NCI-H2227 (cell line): ENCODE measurements around the gene DNER.

Experiments used
- DNase-seq: peaks from one replicate; lab custom pipeline; 2025; ENCODE audit not compliant: unreplicated experiment; lab: John Stamatoyannopoulos, UW

DNER gene

GRCh38 chr2:229572507-229573271 lies 141.7 kb downstream of the DNER start:
- no peak for DNase-seq

GRCh38 chr2:229571243-229571642 lies 143.1 kb downstream of the DNER start:
- DNase-seq = no peak

- no peak for DNase-seq
These were observed 148.0 kb downstream of the DNER start for GRCh38 chr2:229566370-229566769.

GRCh38 chr2:229564300-229564907 lies 150.0 kb downstream of the DNER start:
- no peak for DNase-seq

GRCh38 chr2:229563388-229563787 lies 151.0 kb downstream of the DNER start:
- DNase-seq = no peak

GRCh38 chr2:229562472-229563127 lies 151.8 kb downstream of the DNER start:
- no peak for DNase-seq

- DNase-seq = no peak
These were observed 154.4 kb downstream of the DNER start for GRCh38 chr2:229559986-229560385.

- no peak for DNase-seq
These were observed 161.3 kb downstream of the DNER start for GRCh38 chr2:229553091-229553490.

- no peak for DNase-seq
These were observed 171.0 kb downstream of the DNER start for GRCh38 chr2:229543176-229543873.

GRCh38 chr2:229539628-229540027 lies 174.7 kb downstream of the DNER start:
- DNase-seq = no peak

GRCh38 chr2:229531594-229531993 lies 182.8 kb downstream of the DNER start:
- DNase-seq = no peak

GRCh38 chr2:229530434-229530833 lies 183.9 kb downstream of the DNER start:
- DNase-seq = no peak

GRCh38 chr2:229528846-229529245 lies 185.5 kb downstream of the DNER start:
- no peak for DNase-seq

GRCh38 chr2:229526951-229527350 lies 187.4 kb downstream of the DNER start:
- DNase-seq = no peak

- DNase-seq = no peak
These were observed 189.6 kb downstream of the DNER start for GRCh38 chr2:229524799-229525198.

GRCh38 chr2:229523663-229524062 lies 190.7 kb downstream of the DNER start:
- no peak for DNase-seq

GRCh38 chr2:229521576-229521975 lies 192.8 kb downstream of the DNER start:
- DNase-seq = no peak

GRCh38 chr2:229520691-229521096 lies 193.7 kb downstream of the DNER start:
- no peak for DNase-seq

GRCh38 chr2:229519655-229520430 lies 194.5 kb downstream of the DNER start:
- DNase-seq = no peak

GRCh38 chr2:229514273-229514895 lies 200.0 kb downstream of the DNER start:
- DNase-seq = no peak
